Cardiac muscle cell (in vitro differentiated cells and primary cell): Measurements from ENCODE around the gene SELENOF. TPM values are rescaled to one million over a fixed set of nuclear protein-coding genes. Genes with fewer than 3 reads are reported as not detected.

Experiments used
- DNase-seq, 2 donors: peaks; one replicate each; pipeline versions ENCODE4 v3.0.0 to v3.0.0-alpha.2; 2010 to 2017; ENCODE audit warnings: low read depth in 1 of 2, low spot score in 1 of 2
- H3K27ac ChIP-seq: fragments of 200-600 bp; sonication (generic); 2 replicates; pipeline ENCODE4 v1.5.1; 2016
- H3K27me3 ChIP-seq: fragments of 200-600 bp; sonication (generic); 2 replicates; pipeline ENCODE4 v1.6.0; 2016; ENCODE audit warnings: control low read depth
- H3K36me3 ChIP-seq: fragments of 200-600 bp; sonication (generic); 2 replicates; pipeline ENCODE4 v1.5.1; 2016; ENCODE audit warnings: control low read depth
- H3K4me1 ChIP-seq: fragments of 200-600 bp; sonication (generic); 2 replicates; pipeline ENCODE4 v1.8.1; 2017; ENCODE audit warnings: low read depth, mild to moderate bottlenecking, mixed run types
- H3K4me3 ChIP-seq: fragments of 200-600 bp; sonication (generic); 2 replicates; pipeline ENCODE4 v1.5.1; 2016; ENCODE audit warnings: mild to moderate bottlenecking
- H3K9me3 ChIP-seq: fragments of 200-600 bp; sonication (generic); 2 replicates; pipeline ENCODE4 v1.5.1; 2017; ENCODE audit warnings: low read depth, mild to moderate bottlenecking, control low read depth
- polyA plus RNA-seq: library from polyadenylated mRNA; unstranded; fragments of >200 nt; fragmentation: Nextera tagmentation; extraction: Ambion mirVana; gene quantifications from 2 replicates; pipeline ENCODE4 v1.2.1, GENCODE V29; 2016
- total RNA-seq: library from RNA; depleted of rRNA; stranded (reverse); fragments of >200 nt; gene quantifications from 2 replicates; pipeline ENCODE4 v1.2.3, GENCODE V29; 2016
- TF ChIP-seq, protein P1 (sequence below): IDR thresholded peaks from 2 replicates; pipeline ENCODE4 v1.5.1; 2012; ENCODE audit warnings: low read depth, mild to moderate bottlenecking, low read length

The SELENOF gene
- total and polyA plus RNA-seq, 2 experiments from 2014 or later, result 37.6 to 116 TPM

GRCh38 chr1:86852289-86852688 lies 61.6 kb downstream of the SELENOF start:
- no peaks in the 10 kb centered on the region for H3K36me3 ChIP-seq
- H3K4me1 ChIP-seq, result no peaks in the 10 kb centered on the region
- TF ChIP-seq, protein P1, sequence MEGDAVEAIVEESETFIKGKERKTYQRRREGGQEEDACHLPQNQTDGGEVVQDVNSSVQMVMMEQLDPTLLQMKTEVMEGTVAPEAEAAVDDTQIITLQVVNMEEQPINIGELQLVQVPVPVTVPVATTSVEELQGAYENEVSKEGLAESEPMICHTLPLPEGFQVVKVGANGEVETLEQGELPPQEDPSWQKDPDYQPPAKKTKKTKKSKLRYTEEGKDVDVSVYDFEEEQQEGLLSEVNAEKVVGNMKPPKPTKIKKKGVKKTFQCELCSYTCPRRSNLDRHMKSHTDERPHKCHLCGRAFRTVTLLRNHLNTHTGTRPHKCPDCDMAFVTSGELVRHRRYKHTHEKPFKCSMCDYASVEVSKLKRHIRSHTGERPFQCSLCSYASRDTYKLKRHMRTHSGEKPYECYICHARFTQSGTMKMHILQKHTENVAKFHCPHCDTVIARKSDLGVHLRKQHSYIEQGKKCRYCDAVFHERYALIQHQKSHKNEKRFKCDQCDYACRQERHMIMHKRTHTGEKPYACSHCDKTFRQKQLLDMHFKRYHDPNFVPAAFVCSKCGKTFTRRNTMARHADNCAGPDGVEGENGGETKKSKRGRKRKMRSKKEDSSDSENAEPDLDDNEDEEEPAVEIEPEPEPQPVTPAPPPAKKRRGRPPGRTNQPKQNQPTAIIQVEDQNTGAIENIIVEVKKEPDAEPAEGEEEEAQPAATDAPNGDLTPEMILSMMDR, result no peak
- no peak overlapping the region for H3K27ac ChIP-seq
- no peak overlapping the region for H3K4me3 ChIP-seq
- no peaks in the 10 kb centered on the region for H3K9me3 ChIP-seq
- no peak for DNase-seq
- H3K27me3 ChIP-seq, result no peaks in the 10 kb centered on the region

DNA sequence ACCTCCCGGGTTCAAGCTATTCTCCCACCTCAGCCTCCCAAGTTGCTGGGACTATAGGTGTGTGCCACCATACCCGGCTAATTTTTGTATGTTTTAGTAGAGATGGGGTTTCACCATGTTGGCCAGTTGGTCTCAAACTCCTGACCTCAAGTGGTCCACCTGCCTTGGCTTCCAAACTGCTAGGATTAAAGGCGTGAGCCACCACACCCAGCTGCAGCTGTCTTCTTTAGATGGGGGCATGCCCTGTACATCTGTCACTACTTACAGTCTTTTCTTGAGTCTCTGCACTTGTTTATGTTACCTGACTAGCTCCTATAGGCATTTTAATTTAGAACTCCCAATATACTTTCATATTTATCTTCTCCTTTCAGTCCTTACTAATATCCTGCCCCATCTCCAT lies 64.2 kb downstream of the SELENOF start:
- no peak overlapping the region for H3K27ac ChIP-seq
- TF ChIP-seq, protein P1, result no peak

DNA sequence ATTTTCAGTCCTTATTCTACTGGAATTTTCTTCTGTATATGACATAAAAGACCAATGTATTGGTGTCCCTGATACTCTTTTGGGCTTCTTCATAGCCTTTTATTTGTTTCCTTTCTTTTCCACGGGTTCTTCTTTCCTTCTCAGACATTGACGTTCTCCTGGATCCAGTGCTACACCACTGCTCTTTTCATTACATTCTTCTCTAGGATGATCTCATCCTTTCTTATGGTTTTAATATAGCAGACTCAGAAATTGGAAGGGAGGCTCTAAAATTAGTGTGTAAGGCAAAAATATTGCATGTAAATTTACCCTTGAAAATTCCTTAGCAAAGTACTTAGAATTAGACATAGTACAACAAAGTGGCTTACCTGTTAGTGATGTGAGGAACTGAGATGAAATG lies 65.3 kb downstream of the SELENOF start:
- H3K27ac ChIP-seq, result no peak overlapping the region
- H3K36me3 ChIP-seq, result no peaks in the 10 kb centered on the region
- TF ChIP-seq, protein P1, result no peak
- no peak for DNase-seq
- H3K4me3 ChIP-seq, result no peak overlapping the region
- no peaks in the 10 kb centered on the region for H3K9me3 ChIP-seq
- no peaks in the 10 kb centered on the region for H3K27me3 ChIP-seq
- H3K4me1 ChIP-seq, result no peaks in the 10 kb centered on the region

More for the DNA sequence above, 64.2 kb downstream of the SELENOF start:
- H3K27me3 ChIP-seq, result no peaks in the 10 kb centered on the region
- no peak overlapping the region for H3K4me3 ChIP-seq
- no peaks in the 10 kb centered on the region for H3K4me1 ChIP-seq
- H3K9me3 ChIP-seq, result no peaks in the 10 kb centered on the region
- no peak for DNase-seq
- H3K36me3 ChIP-seq, result no peaks in the 10 kb centered on the region

GRCh38 chr1:86846164-86846647 lies 67.7 kb downstream of the SELENOF start:
- no peaks in the 10 kb centered on the region for H3K4me1 ChIP-seq
- no peak overlapping the region for H3K27ac ChIP-seq
- TF ChIP-seq, protein P1, result no peak
- H3K9me3 ChIP-seq, result no peaks in the 10 kb centered on the region
- H3K4me3 ChIP-seq, result no peak overlapping the region
- no peaks in the 10 kb centered on the region for H3K27me3 ChIP-seq
- peak in 1 of 2 donors; percentile 90 for DNase-seq
- no peaks in the 10 kb centered on the region for H3K36me3 ChIP-seq

GRCh38 chr1:86845514-86845913 lies 68.4 kb downstream of the SELENOF start:
- no peak overlapping the region for H3K27ac ChIP-seq
- no peaks in the 10 kb centered on the region for H3K4me1 ChIP-seq
- TF ChIP-seq, protein P1, result no peak
- H3K27me3 ChIP-seq, result no peaks in the 10 kb centered on the region
- H3K9me3 ChIP-seq, result no peaks in the 10 kb centered on the region
- no peak overlapping the region for H3K4me3 ChIP-seq
- no peak for DNase-seq
- H3K36me3 ChIP-seq, result no peaks in the 10 kb centered on the region
